Measurements from ENCODE around the gene PCDHGA5.
"Not testable (repeated sequence)": the region's sequence is repeated elsewhere in the genome, so short reads cannot be mapped to it uniquely, and the experiment has no call there.

Gene PCDHGA5

DNA sequence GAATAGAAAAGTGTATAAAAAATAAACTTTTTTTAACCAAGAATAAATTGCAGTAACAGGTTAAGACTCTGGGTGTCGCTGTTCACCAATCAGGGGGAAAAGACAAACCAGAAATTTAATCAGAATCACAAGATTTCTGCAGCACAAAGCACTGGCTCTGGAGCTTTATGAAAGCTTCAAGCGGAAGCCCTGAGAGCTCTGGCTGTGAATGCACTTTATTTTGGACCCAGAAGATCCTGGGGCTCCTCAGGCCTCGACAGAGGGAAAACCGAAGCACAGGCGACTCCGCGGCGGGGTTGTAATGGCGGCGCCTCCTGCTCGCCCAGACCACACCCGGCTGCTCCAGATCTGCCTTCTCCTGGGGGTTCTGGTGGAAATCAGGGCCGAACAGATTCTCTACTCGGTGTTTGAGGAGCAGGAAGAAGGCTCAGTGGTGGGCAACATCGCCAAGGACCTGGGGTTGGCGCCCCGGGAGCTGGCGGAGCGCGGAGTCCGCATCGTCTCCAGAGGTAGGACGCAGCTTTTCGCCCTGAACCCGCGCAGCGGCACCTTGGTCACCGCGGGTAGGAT lies 9.0 kb upstream of the PCDHGA5 start, which contains the start of gene PCDHGA4:
PCDHGA4 (plus strand) TSS at position 122 of the 570 bp plus-strand sequence; CDS start at position 209, 87 bp downstream.
- no peak for DNase-seq

DNA sequence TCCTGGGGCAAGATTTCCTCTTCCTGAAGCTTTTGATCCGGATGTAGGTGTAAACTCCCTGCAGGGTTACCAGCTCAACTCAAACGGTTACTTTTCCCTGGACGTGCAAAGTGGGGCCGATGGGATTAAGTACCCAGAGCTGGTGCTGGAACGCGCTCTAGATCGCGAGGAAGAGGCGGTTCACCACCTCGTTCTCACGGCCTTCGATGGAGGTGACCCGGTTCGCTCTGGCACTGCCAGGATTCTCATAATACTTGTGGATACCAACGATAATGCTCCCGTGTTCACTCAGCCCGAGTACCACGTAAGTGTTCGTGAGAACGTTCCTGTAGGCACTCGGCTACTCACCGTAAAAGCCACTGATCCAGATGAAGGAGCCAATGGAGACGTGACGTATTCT lies 8.3 kb upstream of the PCDHGA5 start:
- no peak for DNase-seq

DNA sequence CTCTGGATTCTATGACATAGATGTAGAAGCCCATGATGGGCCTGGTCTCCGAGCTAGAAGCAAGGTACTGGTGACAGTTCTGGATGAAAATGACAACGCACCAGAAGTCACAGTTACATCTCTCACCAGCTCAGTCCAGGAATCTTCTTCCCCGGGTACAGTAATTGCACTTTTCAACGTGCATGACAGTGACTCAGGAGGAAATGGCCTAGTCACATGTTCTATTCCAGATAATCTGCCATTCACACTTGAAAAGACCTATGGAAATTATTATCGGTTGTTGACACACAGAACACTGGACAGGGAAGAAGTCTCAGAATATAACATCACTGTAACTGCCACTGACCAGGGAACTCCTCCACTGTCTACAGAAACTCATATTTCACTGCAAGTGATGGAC lies 7.8 kb upstream of the PCDHGA5 start:
- DNase-seq: no peak

DNA sequence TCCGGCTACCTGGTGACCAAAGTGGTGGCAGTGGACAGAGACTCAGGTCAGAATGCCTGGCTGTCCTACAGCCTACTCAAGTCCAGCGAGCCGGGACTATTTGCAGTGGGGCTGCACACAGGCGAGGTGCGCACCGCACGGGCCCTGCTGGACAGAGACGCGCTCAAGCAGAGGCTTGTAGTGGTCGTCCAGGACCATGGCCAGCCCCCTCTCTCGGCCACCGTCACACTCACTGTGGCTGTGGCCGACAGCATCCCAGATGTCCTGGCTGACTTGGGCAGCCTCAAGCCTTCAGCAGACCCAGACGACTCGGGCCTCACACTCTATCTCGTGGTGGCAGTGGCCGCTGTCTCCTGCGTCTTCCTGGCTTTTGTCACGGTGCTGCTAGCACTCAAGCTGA lies 7.0 kb upstream of the PCDHGA5 start:
- no peak for DNase-seq

DNA sequence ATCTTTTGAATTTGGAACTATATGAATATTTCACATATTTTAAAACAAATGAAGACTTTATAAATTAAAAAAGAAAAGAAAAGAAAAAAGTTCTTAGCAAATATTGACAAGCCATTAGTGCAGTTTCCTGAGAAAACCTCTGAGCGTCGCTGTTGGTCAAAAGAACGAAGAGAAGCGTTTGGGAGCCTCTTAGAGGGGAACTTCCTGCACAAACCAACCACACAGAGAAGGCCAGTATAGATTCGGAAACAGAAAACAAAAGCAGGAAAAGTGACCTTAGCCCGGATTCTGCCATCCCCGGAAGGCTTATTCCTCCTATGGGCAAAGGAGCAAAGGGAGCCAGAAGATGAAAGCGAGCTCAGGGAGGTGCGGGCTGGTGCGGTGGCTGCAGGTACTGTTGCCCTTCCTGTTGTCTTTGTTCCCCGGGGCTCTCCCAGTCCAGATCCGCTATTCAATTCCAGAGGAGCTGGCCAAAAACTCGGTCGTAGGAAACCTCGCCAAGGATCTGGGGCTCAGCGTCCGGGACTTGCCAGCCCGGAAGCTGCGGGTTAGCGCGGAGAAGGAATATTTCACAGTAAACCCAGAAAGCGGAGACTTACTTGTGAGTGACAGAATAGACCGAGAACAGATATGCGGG lies 4.1 kb upstream of the PCDHGA5 start, which contains the start of gene PCDHGB2:
PCDHGB2 (plus strand) TSS at position 205 of the 637 bp plus-strand sequence; CDS start at position 347, 142 bp downstream.
- DNase-seq: no peak

DNA sequence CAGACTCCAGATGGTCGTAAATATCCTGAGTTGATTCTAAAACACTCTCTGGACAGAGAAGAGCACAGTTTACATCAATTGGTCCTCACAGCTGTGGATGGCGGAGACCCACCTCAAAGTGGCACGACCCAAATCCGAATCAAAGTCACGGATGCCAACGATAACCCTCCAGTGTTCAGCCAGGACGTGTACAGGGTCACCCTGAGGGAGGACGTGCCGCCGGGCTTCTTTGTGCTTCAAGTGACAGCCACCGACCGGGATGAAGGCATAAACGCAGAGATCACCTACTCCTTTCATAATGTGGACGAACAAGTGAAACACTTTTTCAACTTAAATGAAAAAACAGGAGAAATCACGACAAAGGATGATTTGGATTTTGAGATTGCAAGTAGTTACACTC lies 3.3 kb upstream of the PCDHGA5 start:
- DNase-seq: no peak

DNA sequence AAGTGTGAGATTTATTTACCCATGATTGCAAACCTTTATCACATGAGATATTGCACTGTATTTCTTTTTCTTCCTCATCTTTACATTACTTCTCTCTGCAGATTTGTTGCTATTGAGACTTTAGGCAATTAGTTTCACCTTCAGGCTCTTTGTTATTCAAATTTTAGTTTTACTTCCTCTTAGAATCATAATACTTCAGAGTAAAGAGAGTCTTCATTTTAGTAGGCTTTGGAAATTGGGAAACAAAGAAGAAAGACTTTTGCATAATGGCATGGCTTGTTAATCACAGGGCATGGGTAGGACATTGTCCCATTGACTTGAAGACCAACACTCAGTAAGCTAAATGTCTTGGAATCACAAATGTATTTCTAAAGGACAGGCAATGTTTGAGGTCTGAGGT lies 1.2 kb upstream of the PCDHGA5 start:
- no peak for DNase-seq

DNA sequence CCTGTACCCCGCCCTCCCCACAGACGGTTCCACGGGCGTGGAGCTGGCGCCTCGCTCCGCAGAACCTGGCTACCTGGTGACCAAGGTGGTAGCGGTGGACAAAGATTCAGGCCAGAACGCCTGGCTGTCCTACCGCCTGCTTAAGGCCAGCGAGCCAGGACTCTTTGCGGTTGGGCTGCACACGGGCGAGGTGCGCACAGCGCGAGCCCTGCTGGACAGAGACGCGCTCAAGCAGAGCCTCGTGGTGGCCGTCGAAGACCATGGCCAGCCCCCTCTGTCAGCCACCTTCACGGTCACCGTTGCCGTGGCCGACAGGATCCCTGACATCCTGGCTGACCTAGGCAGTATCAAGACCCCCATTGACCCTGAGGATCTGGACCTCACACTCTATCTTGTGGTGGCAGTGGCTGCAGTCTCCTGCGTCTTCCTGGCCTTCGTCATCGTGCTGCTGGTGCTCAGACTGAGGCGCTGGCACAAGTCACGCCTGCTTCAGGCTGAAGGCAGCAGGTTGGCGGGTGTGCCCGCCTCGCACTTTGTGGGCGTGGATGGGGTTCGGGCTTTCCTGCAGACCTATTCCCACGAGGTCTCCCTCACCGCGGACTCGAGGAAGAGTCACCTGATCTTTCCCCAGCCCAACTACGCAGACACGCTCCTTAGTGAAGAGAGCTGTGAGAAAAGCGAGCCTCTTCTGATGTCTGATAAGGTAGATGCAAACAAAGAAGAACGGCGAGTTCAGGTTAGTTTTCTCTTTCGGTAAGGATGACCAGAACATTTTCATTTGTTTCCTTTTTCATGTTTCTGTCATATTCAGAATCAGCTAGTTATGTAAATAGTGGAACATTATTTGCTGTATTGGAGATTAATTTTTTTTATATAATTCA lies 2.3 kb downstream of the PCDHGA5 start:
- DNase-seq: no peak

DNA sequence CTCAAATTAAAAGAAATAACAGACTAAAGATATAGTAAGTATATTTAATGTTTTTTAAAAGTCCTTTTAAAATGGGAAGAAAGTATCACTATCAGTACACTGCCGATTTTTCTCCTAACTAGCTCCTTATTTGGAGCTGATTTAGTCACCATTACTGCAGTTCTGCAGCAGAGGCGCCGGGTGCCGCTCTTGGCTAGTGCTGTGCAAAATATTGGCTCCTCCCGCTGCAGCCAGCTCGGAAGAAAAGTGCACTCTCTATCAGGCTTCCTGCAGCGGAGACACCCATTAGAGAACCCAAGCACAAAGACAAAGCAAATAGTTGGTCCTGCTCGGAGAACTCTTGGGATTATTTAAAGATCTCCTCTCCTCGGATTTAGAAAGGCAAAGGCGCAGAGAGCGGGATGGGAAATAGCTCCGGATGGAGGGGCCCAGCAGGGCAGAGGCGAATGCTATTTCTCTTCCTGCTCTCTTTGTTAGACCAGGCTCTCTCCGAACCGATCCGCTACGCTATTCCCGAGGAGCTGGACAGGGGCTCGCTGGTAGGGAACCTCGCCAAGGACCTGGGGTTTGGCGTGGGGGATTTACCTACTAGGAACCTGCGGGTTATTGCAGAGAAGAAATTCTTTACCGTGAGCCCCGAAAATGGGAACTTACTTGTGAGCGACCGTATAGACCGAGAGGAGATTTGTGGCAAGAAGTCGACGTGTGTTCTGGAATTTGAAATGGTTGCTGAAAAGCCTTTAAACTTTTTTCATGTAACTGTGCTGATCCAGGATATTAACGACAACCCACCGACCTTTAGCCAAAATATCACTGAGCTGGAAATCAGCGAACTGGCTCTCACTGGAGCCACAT lies 6.3 kb downstream of the PCDHGA5 start, which contains the start of gene PCDHGB3:
PCDHGB3 (plus strand) TSS at position 249 of the 855 bp plus-strand sequence; CDS start at position 402, 153 bp downstream.
- DNase-seq: no peak

DNA sequence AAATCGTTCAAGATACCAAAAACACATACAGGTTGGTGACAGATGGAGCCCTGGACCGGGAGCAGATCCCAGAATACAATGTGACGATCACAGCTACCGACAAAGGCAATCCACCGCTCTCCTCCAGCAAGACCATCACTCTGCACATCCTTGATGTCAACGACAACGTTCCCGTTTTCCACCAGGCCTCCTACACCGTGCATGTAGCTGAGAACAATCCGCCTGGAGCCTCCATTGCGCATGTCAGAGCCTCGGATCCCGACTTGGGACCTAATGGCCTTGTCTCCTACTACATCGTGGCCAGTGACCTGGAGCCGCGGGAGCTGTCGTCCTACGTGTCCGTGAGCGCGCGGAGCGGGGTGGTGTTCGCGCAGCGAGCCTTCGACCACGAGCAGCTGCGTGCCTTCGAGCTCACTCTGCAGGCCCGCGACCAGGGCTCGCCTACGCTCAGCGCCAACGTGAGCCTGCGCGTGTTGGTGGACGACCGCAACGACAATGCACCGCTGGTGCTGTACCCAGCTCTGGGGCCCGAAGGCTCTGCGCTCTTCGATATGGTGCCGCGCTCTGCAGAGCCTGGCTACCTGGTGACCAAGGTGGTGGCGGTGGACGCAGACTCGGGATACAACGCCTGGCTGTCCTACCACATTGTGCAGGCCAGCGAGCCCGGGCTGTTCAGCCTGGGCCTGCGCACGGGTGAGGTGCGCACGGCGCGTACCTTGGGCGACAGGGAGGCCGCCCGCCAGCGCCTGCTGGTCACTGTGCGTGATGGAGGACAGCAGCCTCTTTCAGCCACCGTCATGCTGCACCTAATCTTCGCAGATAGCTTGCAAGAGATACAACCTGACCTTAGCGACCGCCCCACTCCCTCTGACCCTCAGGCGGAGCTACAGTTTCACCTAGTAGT lies 7.9 kb downstream of the PCDHGA5 start:
- no peak for DNase-seq

DNA sequence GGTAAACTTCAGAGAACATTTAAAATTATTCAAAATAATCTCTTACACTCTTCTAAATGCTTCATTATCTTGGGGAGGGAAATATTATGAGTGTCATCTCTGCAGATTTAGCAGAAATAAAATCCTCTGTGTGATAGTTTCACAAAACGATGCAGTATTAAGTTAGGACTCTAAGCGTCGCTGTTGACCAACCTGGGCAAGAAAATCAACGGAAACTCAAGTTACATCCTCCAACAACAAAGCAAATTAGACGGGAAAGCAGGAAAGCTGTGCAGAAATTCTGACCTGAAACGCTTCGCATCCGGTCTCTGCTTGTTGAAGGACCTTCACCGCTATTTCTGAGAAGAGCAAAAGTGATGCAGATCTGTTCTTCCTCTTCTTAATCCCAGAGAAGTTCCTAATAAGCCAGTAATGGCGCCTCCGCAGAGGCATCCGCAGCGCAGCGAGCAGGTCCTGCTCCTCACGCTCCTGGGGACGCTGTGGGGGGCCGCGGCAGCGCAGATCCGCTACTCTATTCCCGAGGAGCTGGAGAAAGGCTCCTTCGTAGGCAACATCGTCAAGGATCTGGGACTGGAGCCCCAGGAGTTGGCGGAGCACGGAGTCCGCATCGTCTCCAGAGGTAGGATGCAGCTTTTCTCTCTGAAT lies 9.8 kb downstream of the PCDHGA5 start, which contains the start of gene PCDHGA6:
PCDHGA6 (plus strand) TSS at position 219 of the 645 bp plus-strand sequence; CDS start at position 412, 193 bp downstream.
- DNase-seq: no peak

DNA sequence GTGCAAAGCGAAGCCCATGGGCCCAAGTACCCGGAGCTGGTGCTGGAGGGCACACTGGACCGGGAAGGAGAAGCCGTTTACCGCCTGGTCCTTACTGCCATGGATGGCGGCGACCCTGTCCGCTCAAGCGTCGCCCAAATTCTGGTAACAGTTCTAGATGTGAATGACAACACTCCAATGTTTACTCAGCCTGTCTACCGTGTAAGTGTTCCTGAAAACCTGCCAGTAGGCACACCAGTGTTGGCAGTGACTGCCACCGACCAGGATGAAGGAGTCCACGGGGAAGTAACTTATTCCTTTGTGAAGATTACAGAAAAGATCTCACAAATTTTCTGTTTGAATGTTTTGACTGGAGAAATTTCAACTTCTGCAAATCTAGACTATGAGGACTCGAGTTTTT lies 10.7 kb downstream of the PCDHGA5 start:
- no peak for DNase-seq

DNA sequence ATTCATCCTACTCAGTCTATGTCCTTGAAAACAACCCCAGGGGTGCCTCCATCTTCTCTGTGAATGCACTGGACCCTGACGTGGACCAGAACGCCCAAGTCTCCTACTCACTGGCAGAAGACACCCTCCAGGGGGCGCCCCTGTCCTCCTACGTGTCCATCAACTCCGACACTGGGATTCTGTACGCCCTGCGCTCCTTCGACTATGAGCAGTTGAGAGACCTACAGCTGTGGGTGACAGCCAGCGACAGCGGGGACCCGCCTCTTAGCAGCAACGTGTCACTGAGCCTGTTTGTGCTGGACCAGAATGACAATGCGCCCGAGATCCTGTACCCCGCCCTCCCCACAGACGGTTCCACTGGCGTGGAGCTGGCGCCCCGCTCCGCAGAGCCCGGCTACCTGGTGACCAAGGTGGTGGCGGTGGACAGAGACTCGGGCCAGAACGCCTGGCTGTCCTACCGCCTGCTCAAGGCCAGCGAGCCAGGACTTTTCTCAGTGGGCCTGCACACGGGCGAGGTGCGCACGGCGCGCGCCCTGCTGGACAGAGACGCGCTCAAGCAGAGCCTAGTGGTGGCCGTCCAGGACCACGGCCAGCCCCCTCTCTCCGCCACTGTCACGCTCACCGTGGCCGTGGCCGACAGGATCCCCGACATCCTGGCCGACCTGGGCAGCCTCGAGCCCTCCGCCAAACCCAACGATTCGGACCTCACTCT lies 11.6 kb downstream of the PCDHGA5 start:
- not testable (repeated sequence) for DNase-seq

DNA sequence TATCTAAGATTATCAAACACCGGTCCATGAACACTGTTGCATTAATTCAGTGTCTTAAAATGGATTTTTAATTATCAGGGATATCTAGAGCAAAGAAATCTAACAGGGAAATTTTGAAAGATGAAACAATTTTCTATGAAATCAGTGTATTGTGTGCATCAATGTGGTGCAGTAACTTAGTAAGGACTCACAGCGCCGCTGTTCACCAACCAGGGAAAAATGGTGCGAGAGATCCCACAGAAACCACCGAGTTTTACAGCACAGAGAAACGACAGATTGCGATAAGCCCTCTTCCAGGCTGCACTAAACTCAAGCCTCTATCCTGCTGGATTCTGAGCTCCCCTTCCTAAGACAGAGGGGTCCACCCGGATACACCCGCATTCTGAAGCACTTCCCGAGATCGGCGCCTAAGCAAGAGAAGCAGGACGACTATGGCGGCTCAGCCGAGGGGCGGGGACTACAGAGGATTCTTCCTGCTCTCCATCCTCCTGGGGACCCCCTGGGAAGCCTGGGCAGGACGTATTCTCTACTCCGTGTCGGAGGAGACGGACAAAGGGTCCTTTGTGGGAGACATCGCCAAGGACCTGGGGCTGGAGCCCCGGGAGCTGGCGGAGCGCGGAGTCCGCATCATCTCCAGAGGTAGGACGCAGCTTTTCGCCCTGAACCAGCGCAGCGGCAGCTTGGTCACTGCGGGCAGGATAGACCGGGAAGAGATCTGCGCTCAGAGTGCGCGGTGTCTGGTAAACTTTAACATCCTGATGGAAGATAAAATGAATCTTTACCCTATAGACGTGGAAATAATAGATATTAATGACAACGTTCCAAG lies 18.7 kb downstream of the PCDHGA5 start, which contains the start of gene PCDHGA7:
PCDHGA7 (plus strand) TSS at position 274 of the 826 bp plus-strand sequence; CDS start at position 432, 158 bp downstream.
- DNase-seq: no peak

DNA sequence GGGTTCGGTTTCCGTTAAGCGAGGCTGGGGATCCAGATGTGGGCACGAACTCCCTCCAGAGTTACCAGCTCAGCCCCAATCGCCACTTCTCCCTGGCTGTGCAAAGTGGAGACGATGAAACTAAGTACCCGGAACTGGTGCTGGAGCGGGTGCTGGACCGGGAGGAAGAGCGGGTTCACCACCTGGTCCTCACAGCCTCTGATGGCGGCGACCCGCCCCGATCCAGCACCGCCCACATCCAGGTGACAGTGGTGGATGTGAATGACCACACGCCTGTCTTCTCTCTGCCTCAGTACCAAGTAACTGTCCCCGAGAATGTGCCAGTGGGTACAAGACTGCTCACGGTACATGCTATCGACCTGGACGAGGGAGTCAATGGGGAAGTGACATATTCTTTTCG lies 19.4 kb downstream of the PCDHGA5 start:
- DNase-seq: no peak

DNA sequence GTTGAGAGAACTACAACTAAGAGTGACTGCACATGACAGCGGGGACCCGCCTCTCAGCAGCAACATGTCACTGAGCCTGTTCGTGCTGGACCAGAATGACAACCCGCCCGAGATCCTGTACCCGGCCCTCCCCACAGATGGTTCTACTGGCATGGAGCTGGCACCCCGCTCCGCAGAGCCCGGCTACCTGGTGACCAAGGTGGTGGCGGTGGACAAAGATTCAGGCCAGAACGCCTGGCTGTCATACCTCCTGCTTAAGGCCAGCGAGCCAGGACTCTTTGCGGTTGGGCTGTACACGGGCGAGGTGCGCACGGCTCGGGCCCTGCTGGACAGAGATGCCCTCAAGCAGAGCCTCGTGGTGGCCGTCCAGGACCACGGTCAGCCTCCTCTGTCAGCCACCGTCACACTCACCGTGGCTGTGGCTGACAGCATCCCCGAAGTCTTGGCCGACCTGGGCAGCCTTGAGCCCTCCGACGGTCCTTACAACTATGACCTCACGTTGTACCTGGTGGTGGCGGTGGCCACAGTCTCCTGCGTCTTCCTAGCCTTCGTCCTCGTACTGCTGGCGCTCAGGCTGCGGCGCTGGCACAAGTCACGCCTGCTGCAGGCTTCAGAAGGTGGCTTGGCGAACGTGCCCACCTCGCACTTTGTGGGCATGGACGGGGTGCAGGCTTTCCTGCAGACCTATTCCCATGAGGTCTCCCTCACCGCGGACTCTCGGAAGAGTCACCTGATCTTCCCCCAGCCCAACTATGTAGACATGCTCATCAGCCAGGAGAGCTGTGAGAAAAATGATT lies 20.7 kb downstream of the PCDHGA5 start:
- DNase-seq: no peak

DNA sequence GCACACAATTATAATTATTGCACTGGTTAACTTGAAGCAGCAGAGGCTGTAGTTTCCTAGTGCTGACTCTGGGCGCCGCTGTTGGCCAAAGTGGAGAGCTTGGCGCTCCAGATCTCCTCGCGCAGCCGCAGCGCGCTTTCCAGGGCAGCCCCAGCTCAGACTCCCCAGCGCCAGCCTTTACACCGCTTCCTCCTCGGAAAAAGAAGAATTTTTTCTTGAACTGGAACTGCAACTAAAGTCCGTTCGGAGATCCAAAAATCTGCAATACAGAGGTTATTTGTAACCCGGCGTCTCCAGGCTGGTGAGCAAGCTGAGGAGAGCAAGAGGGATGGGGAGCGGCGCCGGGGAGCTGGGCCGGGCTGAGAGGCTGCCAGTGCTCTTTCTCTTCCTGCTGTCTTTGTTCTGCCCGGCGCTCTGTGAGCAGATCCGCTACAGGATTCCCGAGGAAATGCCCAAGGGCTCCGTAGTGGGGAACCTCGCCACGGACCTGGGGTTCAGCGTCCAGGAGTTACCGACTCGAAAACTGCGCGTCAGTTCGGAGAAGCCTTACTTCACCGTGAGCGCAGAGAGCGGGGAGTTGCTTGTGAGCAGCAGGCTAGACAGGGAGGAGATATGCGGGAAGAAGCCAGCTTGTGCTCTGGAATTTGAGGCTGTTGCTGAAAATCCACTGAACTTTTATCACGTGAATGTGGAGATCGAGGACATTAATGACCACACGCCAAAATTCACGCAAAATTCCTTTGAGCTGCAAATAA lies 23.8 kb downstream of the PCDHGA5 start, which contains the start of gene PCDHGB4:
PCDHGB4 (plus strand) TSS at position 142 of the 755 bp plus-strand sequence; CDS start at position 329, 187 bp downstream.
- DNase-seq: not testable (repeated sequence)
